HG03378 (cell line): ENCODE measurements around the gene FCN2.

Experiments
- ATAC-seq: cut with Tn5 transposase; IDR thresholded peaks from one replicate; pipeline ENCODE4 v1.9.1; 2021; ENCODE audit warnings: mild to moderate bottlenecking, moderate library complexity; ENCODE audit not compliant: unreplicated experiment

Gene FCN2

GRCh38 chr9:134887686-134888602 is 7.3 kb downstream of the FCN2 start:
- ATAC-seq: no peak

- ATAC-seq: no peak
Measured at GRCh38 chr9:134888603-134889190, 8.1 kb downstream of the FCN2 start.

GRCh38 chr9:134889386-134890154 is 9.0 kb downstream of the FCN2 start:
- ATAC-seq: no peak

- ATAC-seq: no peak
Measured at GRCh38 chr9:134890155-134890495, 9.5 kb downstream of the FCN2 start.

- ATAC-seq: no peak
Measured at GRCh38 chr9:134891053-134891452, 10.4 kb downstream of the FCN2 start.

GRCh38 chr9:134891713-134892112 is 11.1 kb downstream of the FCN2 start:
- no peak for ATAC-seq

GRCh38 chr9:134892221-134892620 is 11.6 kb downstream of the FCN2 start:
- no peak for ATAC-seq

GRCh38 chr9:134892820-134893420 is 12.3 kb downstream of the FCN2 start:
- no peak for ATAC-seq

- no peak for ATAC-seq
Measured at GRCh38 chr9:134894136-134894860, 13.7 kb downstream of the FCN2 start.

- ATAC-seq: no peak
Measured at GRCh38 chr9:134895097-134895496, 14.5 kb downstream of the FCN2 start.

GRCh38 chr9:134895567-134895907 is 14.9 kb downstream of the FCN2 start:
- no peak for ATAC-seq

- no peak for ATAC-seq
Measured at GRCh38 chr9:134895908-134896833, 15.6 kb downstream of the FCN2 start.

- no peak for ATAC-seq
Measured at GRCh38 chr9:134896834-134897583, 16.4 kb downstream of the FCN2 start.

GRCh38 chr9:134897584-134898170 is 17.1 kb downstream of the FCN2 start:
- ATAC-seq: no peak

GRCh38 chr9:134898319-134898718 is 17.7 kb downstream of the FCN2 start:
- ATAC-seq: no peak

GRCh38 chr9:134899168-134899567 is 18.6 kb downstream of the FCN2 start:
- no peak for ATAC-seq

- ATAC-seq: no peak
Measured at GRCh38 chr9:134899818-134900217, 19.2 kb downstream of the FCN2 start.

- no peak for ATAC-seq
Measured at GRCh38 chr9:134902936-134903335, 22.3 kb downstream of the FCN2 start.
